HEK293 (cell line): Measurements from ENCODE around the gene MCHR1.

Experiments
- ZNF175 ChIP-seq: fragments of 450-650 bp; formaldehyde crosslinking; IDR thresholded peaks from 2 replicates; pipeline ENCODE4 v1.5.1; 2016; ENCODE audit warnings: missing biosample characterization, missing genetic modification characterization
- ZNF777 ChIP-seq: fragments of 450-650 bp; formaldehyde crosslinking; IDR thresholded peaks from 2 replicates; pipeline ENCODE4 v1.5.1; 2017; ENCODE audit warnings: missing biosample characterization, missing genetic modification characterization, borderline replicate concordance

DNA sequence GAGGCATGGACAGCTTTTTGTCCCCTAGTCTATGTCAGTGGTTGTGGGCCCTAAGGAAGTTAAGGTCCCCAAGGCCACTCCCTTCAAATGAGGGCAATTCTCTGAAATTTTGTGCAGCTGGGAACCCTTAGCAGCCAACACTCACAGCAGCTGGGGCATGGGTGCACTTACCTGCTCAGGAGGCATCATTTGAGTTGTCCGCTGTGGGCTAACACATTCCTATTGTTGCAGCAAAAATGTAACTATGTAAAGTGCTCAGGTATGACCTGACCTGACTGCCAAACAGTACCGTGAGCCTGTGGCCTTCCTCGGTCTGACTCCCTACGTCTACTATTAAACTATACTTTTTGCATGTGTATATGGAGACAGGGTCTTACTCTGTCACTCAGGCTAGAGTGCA lies 37.0 kb upstream of the MCHR1 start:
- no peak for TF ChIP-seq ZNF175 (tag by site-specific recombination)
- TF ChIP-seq ZNF777 (tag by site-specific recombination) = no peak
